ENCODE results near the gene TSEN15.

- TF ChIP-seq CTCF (IDR thresholded peaks at IDR 0.05) (no peak), POLR2A (IDR thresholded peaks at IDR 0.05) (no peak)
These were observed 20.0 kb upstream of the TSEN15 start for GRCh38 chr1:184031409-184032107.

Measured in body of pancreas (tissue), 4 donors.